ENCODE results near the gene CNN3. TPM values are rescaled to one million over a fixed set of nuclear protein-coding genes. Genes with fewer than 3 reads are reported as not detected.

Gene CNN3
- total RNA-seq, 2 experiments from 2014 or later, result 3.5 to 4.6 TPM

GRCh38 chr1:94940738-94941137 is 13.8 kb upstream of the CNN3 start:
- DNase-seq (no peak), ATAC-seq (no peak)
- CTCF ChIA-PET, result no interaction called here
- Mint-ChIP-seq H3K9me3 (ENCODE audit: low read depth) (no peaks in the 10 kb centered on the region), H3K4me1 (no peaks in the 10 kb centered on the region), H3K27me3 (peaks cover 21% of the 10 kb centered on the region), H3K27ac (no peak overlapping the region), H3K4me3 (no peak overlapping the region), H3K36me3 (no peaks in the 10 kb centered on the region)

GRCh38 chr1:94937820-94938219 is 10.9 kb upstream of the CNN3 start:
- DNase-seq, result no peak
- H3K36me3 Mint-ChIP-seq, result no peaks in the 10 kb centered on the region
- H3K4me1 Mint-ChIP-seq, result no peaks in the 10 kb centered on the region
- H3K27me3 Mint-ChIP-seq, result peaks cover 14% of the 10 kb centered on the region
- CTCF ChIA-PET, result no interaction called here
- no peak overlapping the region for H3K27ac Mint-ChIP-seq
- H3K4me3 Mint-ChIP-seq, result no peak overlapping the region
- H3K9me3 Mint-ChIP-seq (ENCODE audit: low read depth), result no peaks in the 10 kb centered on the region
- no peak for ATAC-seq

GRCh38 chr1:94936861-94937620 is 10.1 kb upstream of the CNN3 start:
- DNase-seq (no peak), ATAC-seq (no peak)
- CTCF ChIA-PET, result no interaction called here

GRCh38 chr1:94935476-94935875 is 8.6 kb upstream of the CNN3 start:
- H3K4me1 Mint-ChIP-seq, result no peaks in the 10 kb centered on the region
- DNase-seq, result no peak
- H3K27me3 Mint-ChIP-seq, result peaks cover 15% of the 10 kb centered on the region
- H3K36me3 Mint-ChIP-seq, result no peaks in the 10 kb centered on the region
- H3K27ac Mint-ChIP-seq, result no peak overlapping the region
- no peaks in the 10 kb centered on the region for H3K9me3 Mint-ChIP-seq (ENCODE audit: low read depth)
- ATAC-seq, result no peak
- no peak overlapping the region for H3K4me3 Mint-ChIP-seq
- CTCF ChIA-PET, result no interaction called here

More at GRCh38 chr1:94936861-94937620, 10.1 kb upstream of the CNN3 start:
- peaks cover 14% of the 10 kb centered on the region for H3K27me3 Mint-ChIP-seq
- no peaks in the 10 kb centered on the region for H3K9me3 Mint-ChIP-seq (ENCODE audit: low read depth)
- no peaks in the 10 kb centered on the region for H3K36me3 Mint-ChIP-seq
- H3K4me1 Mint-ChIP-seq, result no peaks in the 10 kb centered on the region
- no peak overlapping the region for H3K27ac Mint-ChIP-seq
- H3K4me3 Mint-ChIP-seq, result no peak overlapping the region

- H3K4me1 Mint-ChIP-seq, result no peaks in the 10 kb centered on the region
- peaks cover 17% of the 10 kb centered on the region for H3K27me3 Mint-ChIP-seq
- H3K9me3 Mint-ChIP-seq (ENCODE audit: low read depth), result no peaks in the 10 kb centered on the region
- ATAC-seq (no peak), DNase-seq (no peak)
- H3K4me3 Mint-ChIP-seq, result no peak overlapping the region
- no peaks in the 10 kb centered on the region for H3K36me3 Mint-ChIP-seq
- H3K27ac Mint-ChIP-seq, result no peak overlapping the region
- CTCF ChIA-PET, result no interaction called here
Observed at GRCh38 chr1:94935034-94935433, 8.1 kb upstream of the CNN3 start.

GRCh38 chr1:94934551-94934950 is 7.6 kb upstream of the CNN3 start:
- Mint-ChIP-seq H3K27me3 (peaks cover 17% of the 10 kb centered on the region), H3K27ac (no peak overlapping the region), H3K9me3 (ENCODE audit: low read depth) (no peaks in the 10 kb centered on the region), H3K4me3 (no peak overlapping the region), H3K36me3 (no peaks in the 10 kb centered on the region), H3K4me1 (no peaks in the 10 kb centered on the region)
- CTCF ChIA-PET, result no interaction called here
- DNase-seq, result no peak
- ATAC-seq, result no peak

- H3K4me1 Mint-ChIP-seq, result peaks cover 4% of the 10 kb centered on the region
- peaks cover 29% of the 10 kb centered on the region for H3K27me3 Mint-ChIP-seq
- H3K4me3 Mint-ChIP-seq, result no peak overlapping the region
- ATAC-seq (no peak), DNase-seq (no peak)
- H3K36me3 Mint-ChIP-seq, result peaks cover 2% of the 10 kb centered on the region
- no peak overlapping the region for H3K27ac Mint-ChIP-seq
- H3K9me3 Mint-ChIP-seq (ENCODE audit: low read depth), result no peaks in the 10 kb centered on the region
- CTCF ChIA-PET, result no interaction called here
Observed at GRCh38 chr1:94931254-94931841, 4.4 kb upstream of the CNN3 start.

- Mint-ChIP-seq H3K4me3 (no peak overlapping the region), H3K4me1 (peaks cover 7% of the 10 kb centered on the region), H3K36me3 (peaks cover 2% of the 10 kb centered on the region), H3K27ac (no peak overlapping the region), H3K9me3 (ENCODE audit: low read depth) (no peaks in the 10 kb centered on the region), H3K27me3 (peaks cover 41% of the 10 kb centered on the region)
- CTCF ChIA-PET, result no interaction called here
- ATAC-seq, result no peak
- no peak for DNase-seq
Observed at GRCh38 chr1:94929351-94930217, 2.7 kb upstream of the CNN3 start.

- H3K36me3 Mint-ChIP-seq, result peaks cover 2% of the 10 kb centered on the region
- H3K4me1 Mint-ChIP-seq, result peaks cover 9% of the 10 kb centered on the region
- H3K4me3 Mint-ChIP-seq, result no peak overlapping the region
- H3K27me3 Mint-ChIP-seq, result peaks cover 48% of the 10 kb centered on the region
- ATAC-seq (no peak), DNase-seq (no peak)
- H3K27ac Mint-ChIP-seq, result no peak overlapping the region
- no peaks in the 10 kb centered on the region for H3K9me3 Mint-ChIP-seq (ENCODE audit: low read depth)
- CTCF ChIA-PET, result no interaction called here
Observed at GRCh38 chr1:94928293-94928939, 1.5 kb upstream of the CNN3 start.

GRCh38 chr1:94927405-94928175 is 680 bp upstream of the CNN3 start:
- Mint-ChIP-seq H3K4me3 (peak overlapping the region; percentile 61), H3K27ac (peak overlapping the region; percentile 45), H3K4me1 (peaks cover 9% of the 10 kb centered on the region), H3K27me3 (peaks cover 48% of the 10 kb centered on the region), H3K36me3 (peaks cover 2% of the 10 kb centered on the region), H3K9me3 (ENCODE audit: low read depth) (no peaks in the 10 kb centered on the region)
- ATAC-seq (no peak), DNase-seq (no peak)
- CTCF ChIA-PET, result interaction anchor here (1.0 kb wide), 1 partner anchor 73 kb away, joined by 3 read pairs; no protein-coding TSS in a partner anchor

GRCh38 chr1:94926126-94926914 is 590 bp downstream of the CNN3 start:
- Mint-ChIP-seq H3K4me3 (peak overlapping the region; percentile 64), H3K4me1 (peaks cover 9% of the 10 kb centered on the region), H3K27ac (no peak overlapping the region), H3K9me3 (ENCODE audit: low read depth) (no peaks in the 10 kb centered on the region), H3K36me3 (peaks cover 2% of the 10 kb centered on the region), H3K27me3 (peaks cover 51% of the 10 kb centered on the region)
- no peak for DNase-seq
- peak; percentile 52 for ATAC-seq
- CTCF ChIA-PET, result interaction anchor here (1.0 kb wide), 1 partner anchor 72 kb away, joined by 3 read pairs; no protein-coding TSS in a partner anchor

- H3K9me3 Mint-ChIP-seq (ENCODE audit: low read depth), result no peaks in the 10 kb centered on the region
- H3K4me3 Mint-ChIP-seq, result peak overlapping the region; percentile 64
- DNase-seq (no peak), ATAC-seq (no peak)
- H3K4me1 Mint-ChIP-seq, result peaks cover 9% of the 10 kb centered on the region
- CTCF ChIA-PET, result no interaction called here
- H3K27me3 Mint-ChIP-seq, result peaks cover 55% of the 10 kb centered on the region
- H3K36me3 Mint-ChIP-seq, result peaks cover 2% of the 10 kb centered on the region
- no peak overlapping the region for H3K27ac Mint-ChIP-seq
Observed at GRCh38 chr1:94925561-94926125, 1.3 kb downstream of the CNN3 start.

All from activated CD8-positive, alpha-beta memory T cell treated with anti-CD3 and anti-CD28 coated beads, Interleukin-2, amount 10 ng/mL, durations not matched to agents 7 days and 5 days (primary cell).